ENCODE results near the gene AJM1. TPM values are rescaled to one million over a fixed set of nuclear protein-coding genes. Genes with fewer than 3 reads are reported as not detected.

AJM1 gene
- total and polyA plus RNA-seq, 2 experiments from 2014 or later, result 2.0 to 7.7 TPM

DNA sequence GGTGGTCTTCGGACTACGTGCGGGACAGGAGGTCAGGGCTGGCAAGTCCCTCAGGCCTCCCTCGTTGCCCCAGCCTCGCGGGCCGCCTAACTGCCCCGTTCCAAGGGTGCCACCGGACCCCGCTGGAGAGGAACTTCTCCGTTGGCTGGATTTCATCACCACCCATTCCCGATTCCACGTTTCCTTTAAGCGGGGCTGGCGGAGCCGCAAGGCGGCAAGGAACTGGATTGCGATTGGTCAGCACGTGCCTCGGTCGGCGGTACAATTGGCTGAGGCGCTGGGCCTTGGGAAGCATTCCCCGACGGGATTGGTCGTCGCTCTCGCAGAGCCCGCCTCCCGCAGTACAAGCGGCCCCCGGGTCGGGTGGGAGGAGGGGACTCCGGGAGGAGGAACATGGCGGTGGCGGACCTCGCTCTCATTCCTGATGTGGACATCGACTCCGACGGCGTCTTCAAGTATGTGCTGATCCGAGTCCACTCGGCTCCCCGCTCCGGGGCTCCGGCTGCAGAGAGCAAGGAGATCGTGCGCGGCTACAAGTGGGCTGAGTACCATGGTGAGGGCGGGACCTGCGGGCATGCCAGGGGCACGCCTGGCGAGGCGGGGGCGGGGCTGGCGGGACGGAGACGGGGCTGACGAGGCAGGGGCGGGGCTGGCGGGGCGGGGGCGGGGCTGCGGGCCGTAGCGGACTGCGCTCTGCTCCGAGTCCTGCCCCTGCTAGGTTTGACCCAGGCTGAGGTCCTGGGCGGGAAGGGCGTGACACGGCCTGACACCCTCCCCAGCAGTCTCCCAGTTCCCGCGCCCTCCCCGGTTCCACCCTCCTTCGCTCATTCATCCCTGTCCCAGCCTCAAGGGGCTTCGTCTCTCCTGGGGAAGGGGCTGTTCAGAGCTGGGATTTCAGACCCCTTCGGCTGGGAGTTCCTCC lies 7.0 kb downstream of the AJM1 start, which contains the start of gene PHPT1:
PHPT1 (plus strand) TSS at position 372 of the 922 bp plus-strand sequence; CDS start at position 394, 22 bp downstream.
- no peaks in the 10 kb centered on the region for H3K36me3 ChIP-seq (replicated peaks; ENCODE audit: insufficient read depth, low read depth)
- WGBS (ENCODE audit: low lambda C conversion rate, missing lambda C conversion rate), result under 1% methylated on average over 45 of the region's 77 CpGs
- DNase-seq (ENCODE audit: low spot score), result peak; percentile 100
- H4K20me1 ChIP-seq (ENCODE audit: insufficient read depth, poor library complexity, severe bottlenecking), result peaks cover 12% of the 10 kb centered on the region
- H3K9me3 ChIP-seq (ENCODE audit: low read depth), result no peaks in the 10 kb centered on the region
- H3K9me2 ChIP-seq (replicated peaks; ENCODE audit: insufficient read depth), result no peaks in the 10 kb centered on the region
- no peaks in the 10 kb centered on the region for H3K27me3 ChIP-seq
- H3K4me2 ChIP-seq, result peak within 1 kb of the TSS; percentile 98
- H3K4me3 ChIP-seq, result peak within 1 kb of the TSS; percentile 86
- peak within 1 kb of the TSS; percentile 57 for H2AFZ ChIP-seq
- TF ChIP-seq EZH2 (IDR thresholded peaks at IDR 0.05; ENCODE audit: borderline replicate concordance) (no peak), EZH2phosphoT487 (IDR thresholded peaks at IDR 0.05; ENCODE audit: low read depth, severe bottlenecking, unreplicated experiment) (no peak)
- TF ChIP-seq, protein P1, sequence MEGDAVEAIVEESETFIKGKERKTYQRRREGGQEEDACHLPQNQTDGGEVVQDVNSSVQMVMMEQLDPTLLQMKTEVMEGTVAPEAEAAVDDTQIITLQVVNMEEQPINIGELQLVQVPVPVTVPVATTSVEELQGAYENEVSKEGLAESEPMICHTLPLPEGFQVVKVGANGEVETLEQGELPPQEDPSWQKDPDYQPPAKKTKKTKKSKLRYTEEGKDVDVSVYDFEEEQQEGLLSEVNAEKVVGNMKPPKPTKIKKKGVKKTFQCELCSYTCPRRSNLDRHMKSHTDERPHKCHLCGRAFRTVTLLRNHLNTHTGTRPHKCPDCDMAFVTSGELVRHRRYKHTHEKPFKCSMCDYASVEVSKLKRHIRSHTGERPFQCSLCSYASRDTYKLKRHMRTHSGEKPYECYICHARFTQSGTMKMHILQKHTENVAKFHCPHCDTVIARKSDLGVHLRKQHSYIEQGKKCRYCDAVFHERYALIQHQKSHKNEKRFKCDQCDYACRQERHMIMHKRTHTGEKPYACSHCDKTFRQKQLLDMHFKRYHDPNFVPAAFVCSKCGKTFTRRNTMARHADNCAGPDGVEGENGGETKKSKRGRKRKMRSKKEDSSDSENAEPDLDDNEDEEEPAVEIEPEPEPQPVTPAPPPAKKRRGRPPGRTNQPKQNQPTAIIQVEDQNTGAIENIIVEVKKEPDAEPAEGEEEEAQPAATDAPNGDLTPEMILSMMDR (IDR thresholded peaks at IDR 0.05; ENCODE audit: poor library complexity), result no peak
- H3K79me2 ChIP-seq, result peaks cover 12% of the 10 kb centered on the region
- peaks cover 8% of the 10 kb centered on the region for H3K4me1 ChIP-seq (ENCODE audit: insufficient read depth)
- peak within 1 kb of the TSS; percentile 92 for H3K27ac ChIP-seq

DNA sequence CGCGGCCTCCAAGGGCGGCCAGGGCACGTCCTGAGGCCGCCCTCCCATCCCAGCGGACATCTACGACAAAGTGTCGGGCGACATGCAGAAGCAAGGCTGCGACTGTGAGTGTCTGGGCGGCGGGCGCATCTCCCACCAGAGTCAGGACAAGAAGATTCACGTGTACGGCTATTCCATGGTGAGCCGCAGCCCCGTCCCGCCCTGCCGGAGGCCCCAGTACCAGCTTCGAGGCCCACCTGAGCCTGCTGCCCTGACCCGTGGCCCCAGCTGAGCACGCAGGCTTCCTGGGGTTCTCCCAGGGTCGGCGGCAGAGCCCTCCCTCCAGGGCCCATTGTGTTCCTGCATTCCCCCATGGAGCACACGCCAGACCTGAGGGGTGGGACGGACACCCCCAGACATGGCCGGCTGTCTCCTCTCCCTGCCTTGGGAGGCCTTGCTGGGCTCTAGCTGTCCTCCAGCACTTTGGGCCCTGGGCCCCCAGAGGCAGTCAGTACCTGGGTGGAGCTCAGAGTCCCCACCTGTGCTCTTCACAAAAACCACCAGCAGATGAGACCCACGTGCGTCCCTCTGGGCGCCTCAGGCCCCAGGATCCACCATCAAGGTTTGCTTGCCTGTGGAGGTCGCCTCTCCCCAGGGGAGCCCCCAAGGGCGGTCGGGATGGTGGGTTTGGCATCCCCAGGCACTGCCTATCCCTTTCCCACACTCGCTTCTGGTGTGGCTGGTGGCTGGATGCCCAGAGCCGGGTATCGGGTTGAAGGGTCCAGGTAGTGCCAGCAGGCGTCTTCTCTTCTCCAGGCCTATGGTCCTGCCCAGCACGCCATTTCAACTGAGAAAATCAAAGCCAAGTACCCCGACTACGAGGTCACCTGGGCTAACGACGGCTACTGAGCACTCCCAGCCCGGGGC lies 7.9 kb downstream of the AJM1 start:
- Histone ChIP-seq H3K27ac (peak overlapping the region; percentile 92), H3K36me3 (replicated peaks; ENCODE audit: insufficient read depth, low read depth) (no peaks in the 10 kb centered on the region), H4K20me1 (ENCODE audit: insufficient read depth, poor library complexity, severe bottlenecking) (peaks cover 12% of the 10 kb centered on the region), H3K4me1 (ENCODE audit: insufficient read depth) (peaks cover 8% of the 10 kb centered on the region), H3K27me3 (no peaks in the 10 kb centered on the region), H3K79me2 (peaks cover 12% of the 10 kb centered on the region), H3K9me2 (replicated peaks; ENCODE audit: insufficient read depth) (no peaks in the 10 kb centered on the region), H3K9me3 (ENCODE audit: low read depth) (no peaks in the 10 kb centered on the region), H2AFZ (no peak overlapping the region), H3K4me3 (peak overlapping the region; percentile 60), H3K4me2 (peak overlapping the region; percentile 98)
- no peak for DNase-seq (ENCODE audit: low spot score)
- no peak for TF ChIP-seq EZH2phosphoT487 (IDR thresholded peaks at IDR 0.05; ENCODE audit: low read depth, severe bottlenecking, unreplicated experiment)
- no peak for TF ChIP-seq EZH2 (IDR thresholded peaks at IDR 0.05; ENCODE audit: borderline replicate concordance)
- TF ChIP-seq, protein P1 (IDR thresholded peaks at IDR 0.05; ENCODE audit: poor library complexity), result no peak
- 74% methylated on average over 43 of the region's 43 CpGs for WGBS (ENCODE audit: low lambda C conversion rate, missing lambda C conversion rate)

DNA sequence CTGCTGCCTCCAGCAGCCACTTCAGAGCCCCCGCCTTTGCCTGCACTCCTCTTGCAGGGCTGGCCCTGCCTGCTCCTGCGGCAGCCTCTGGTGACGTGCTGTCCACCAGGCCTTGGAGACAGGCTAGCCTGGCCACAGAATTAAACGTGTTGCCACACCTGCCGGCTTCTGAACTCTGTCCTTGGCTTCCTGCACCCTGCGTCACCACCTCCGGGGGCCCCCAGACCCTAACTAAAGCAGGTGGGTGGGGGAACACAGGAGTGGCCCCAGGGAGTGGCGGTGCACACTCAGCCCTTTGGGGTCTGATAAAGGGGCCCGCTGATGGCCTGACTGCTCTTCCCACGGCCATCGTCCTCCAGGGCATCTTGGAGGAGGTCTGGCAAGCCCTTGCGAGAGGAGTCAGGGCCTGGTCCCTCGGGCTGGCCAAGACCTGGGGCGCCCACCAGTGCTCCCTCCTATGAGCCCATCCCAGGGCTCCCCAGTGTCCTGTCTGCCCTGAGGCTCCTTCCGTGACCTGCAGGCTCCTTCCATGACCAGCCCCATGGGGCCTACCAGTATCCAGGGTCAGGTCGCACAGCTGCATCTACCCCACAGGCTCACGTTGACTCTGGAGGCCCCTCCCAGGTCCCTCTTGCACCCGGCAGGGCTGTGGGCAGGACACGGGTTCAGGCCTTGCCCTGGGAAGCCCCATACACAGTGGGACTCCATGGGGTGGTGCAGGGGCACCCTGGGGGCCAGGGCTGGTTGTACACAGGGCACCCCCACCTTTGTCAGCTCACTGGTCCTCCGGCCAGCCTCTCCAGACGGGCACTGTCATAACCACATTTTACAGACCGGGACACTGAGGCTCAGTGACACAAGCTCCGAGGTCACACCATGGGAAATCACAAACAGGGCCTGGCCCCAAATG lies 8.8 kb downstream of the AJM1 start:
- H2AFZ ChIP-seq, result no peak overlapping the region
- no peaks in the 10 kb centered on the region for H3K36me3 ChIP-seq (replicated peaks; ENCODE audit: insufficient read depth, low read depth)
- WGBS (ENCODE audit: low lambda C conversion rate, missing lambda C conversion rate), result 95% methylated on average over 18 of the region's 23 CpGs
- peaks cover 12% of the 10 kb centered on the region for H4K20me1 ChIP-seq (ENCODE audit: insufficient read depth, poor library complexity, severe bottlenecking)
- H3K9me2 ChIP-seq (replicated peaks; ENCODE audit: insufficient read depth), result no peaks in the 10 kb centered on the region
- H3K4me2 ChIP-seq, result peak overlapping the region; percentile 98
- H3K27me3 ChIP-seq, result no peaks in the 10 kb centered on the region
- H3K9me3 ChIP-seq (ENCODE audit: low read depth), result no peaks in the 10 kb centered on the region
- DNase-seq (ENCODE audit: low spot score), result no peak
- H3K4me1 ChIP-seq (ENCODE audit: insufficient read depth), result peaks cover 8% of the 10 kb centered on the region
- peaks cover 12% of the 10 kb centered on the region for H3K79me2 ChIP-seq
- H3K27ac ChIP-seq, result no peak overlapping the region
- TF ChIP-seq, protein P1 (IDR thresholded peaks at IDR 0.05; ENCODE audit: poor library complexity), result no peak
- TF ChIP-seq EZH2phosphoT487 (IDR thresholded peaks at IDR 0.05; ENCODE audit: low read depth, severe bottlenecking, unreplicated experiment) (no peak), EZH2 (IDR thresholded peaks at IDR 0.05; ENCODE audit: borderline replicate concordance) (no peak)
- no peak overlapping the region for H3K4me3 ChIP-seq

All from hepatocyte (in vitro differentiated cells).